IPS-15b (cell line): ENCODE measurements around the gene RSPH1.

Experiments
- H3K27me3 ChIP-seq: one replicate; pipeline ENCODE4 v1.6.1; 2013; ENCODE audit warnings: low read length; ENCODE audit not compliant: control insufficient read depth, insufficient read depth
- H3K36me3 ChIP-seq: one replicate; pipeline ENCODE4 v1.6.1; 2013; ENCODE audit warnings: low read length; ENCODE audit not compliant: control insufficient read depth, insufficient read depth
- H3K4me1 ChIP-seq: one replicate; pipeline ENCODE4 v1.6.1; 2013; ENCODE audit warnings: mild to moderate bottlenecking, low read length; ENCODE audit not compliant: control insufficient read depth, insufficient read depth
- H3K4me3 ChIP-seq: one replicate; pipeline ENCODE4 v1.5.1; 2013; ENCODE audit warnings: low read depth, low read length
- H3K9ac ChIP-seq: one replicate; pipeline ENCODE4 v1.6.1; 2013; ENCODE audit warnings: low read depth, mild to moderate bottlenecking, low read length
- H3K9me3 ChIP-seq: one replicate; pipeline ENCODE4 v1.6.1; 2013; ENCODE audit warnings: mild to moderate bottlenecking, low read length; ENCODE audit not compliant: control insufficient read depth, insufficient read depth

The RSPH1 gene

GRCh38 chr21:42446531-42446930, 49.5 kb downstream of the RSPH1 start:
- H3K4me3 ChIP-seq: no peak overlapping the region
- no peak overlapping the region for H3K9ac ChIP-seq
- H3K27me3 ChIP-seq: no peaks in the 10 kb centered on the region
- no peaks in the 10 kb centered on the region for H3K36me3 ChIP-seq
- H3K4me1 ChIP-seq: no peaks in the 10 kb centered on the region
- no peaks in the 10 kb centered on the region for H3K9me3 ChIP-seq

GRCh38 chr21:42445311-42445710, 50.7 kb downstream of the RSPH1 start:
- H3K9ac ChIP-seq: no peak overlapping the region
- no peak overlapping the region for H3K4me3 ChIP-seq
- no peaks in the 10 kb centered on the region for H3K36me3 ChIP-seq
- H3K9me3 ChIP-seq: no peaks in the 10 kb centered on the region
- no peaks in the 10 kb centered on the region for H3K27me3 ChIP-seq
- H3K4me1 ChIP-seq: no peaks in the 10 kb centered on the region

GRCh38 chr21:42444745-42445059, 51.3 kb downstream of the RSPH1 start:
- Histone ChIP-seq H3K9ac (no peak overlapping the region), H3K4me1 (no peaks in the 10 kb centered on the region), H3K9me3 (no peaks in the 10 kb centered on the region), H3K27me3 (no peaks in the 10 kb centered on the region), H3K36me3 (no peaks in the 10 kb centered on the region), H3K4me3 (no peak overlapping the region)

GRCh38 chr21:42443876-42444744, 51.9 kb downstream of the RSPH1 start:
- Histone ChIP-seq H3K4me1 (no peaks in the 10 kb centered on the region), H3K9ac (no peak overlapping the region), H3K9me3 (no peaks in the 10 kb centered on the region), H3K36me3 (no peaks in the 10 kb centered on the region), H3K4me3 (no peak overlapping the region), H3K27me3 (no peaks in the 10 kb centered on the region)

- Histone ChIP-seq H3K4me3 (no peak overlapping the region), H3K9ac (no peak overlapping the region), H3K9me3 (no peaks in the 10 kb centered on the region), H3K4me1 (no peaks in the 10 kb centered on the region), H3K36me3 (no peaks in the 10 kb centered on the region), H3K27me3 (no peaks in the 10 kb centered on the region)
These were observed 52.7 kb downstream of the RSPH1 start for GRCh38 chr21:42443181-42443785.

GRCh38 chr21:42441963-42442362, 54.1 kb downstream of the RSPH1 start:
- no peaks in the 10 kb centered on the region for H3K36me3 ChIP-seq
- H3K27me3 ChIP-seq: no peaks in the 10 kb centered on the region
- H3K9me3 ChIP-seq: no peaks in the 10 kb centered on the region
- no peaks in the 10 kb centered on the region for H3K4me1 ChIP-seq
- no peak overlapping the region for H3K9ac ChIP-seq
- H3K4me3 ChIP-seq: no peak overlapping the region

- no peak overlapping the region for H3K4me3 ChIP-seq
- H3K27me3 ChIP-seq: no peaks in the 10 kb centered on the region
- no peaks in the 10 kb centered on the region for H3K9me3 ChIP-seq
- no peak overlapping the region for H3K9ac ChIP-seq
- no peaks in the 10 kb centered on the region for H3K36me3 ChIP-seq
- no peaks in the 10 kb centered on the region for H3K4me1 ChIP-seq
These were observed 55.7 kb downstream of the RSPH1 start for GRCh38 chr21:42440187-42440792.

- H3K9ac ChIP-seq: no peak overlapping the region
- no peak overlapping the region for H3K4me3 ChIP-seq
- H3K27me3 ChIP-seq: peaks cover 2% of the 10 kb centered on the region
- H3K4me1 ChIP-seq: no peaks in the 10 kb centered on the region
- H3K9me3 ChIP-seq: no peaks in the 10 kb centered on the region
- no peaks in the 10 kb centered on the region for H3K36me3 ChIP-seq
These were observed 56.5 kb downstream of the RSPH1 start for GRCh38 chr21:42439284-42440186.

- H3K36me3 ChIP-seq: no peaks in the 10 kb centered on the region
- no peaks in the 10 kb centered on the region for H3K9me3 ChIP-seq
- H3K4me1 ChIP-seq: no peaks in the 10 kb centered on the region
- H3K27me3 ChIP-seq: peaks cover 2% of the 10 kb centered on the region
- no peak overlapping the region for H3K4me3 ChIP-seq
- H3K9ac ChIP-seq: no peak overlapping the region
These were observed 57.5 kb downstream of the RSPH1 start for GRCh38 chr21:42438316-42439205.

GRCh38 chr21:42437786-42438185, 58.2 kb downstream of the RSPH1 start:
- H3K4me3 ChIP-seq: no peak overlapping the region

GRCh38 chr21:42436914-42437313, 59.1 kb downstream of the RSPH1 start:
- Histone ChIP-seq H3K4me3 (no peak overlapping the region), H3K27me3 (peaks cover 2% of the 10 kb centered on the region), H3K9ac (no peak overlapping the region), H3K36me3 (no peaks in the 10 kb centered on the region), H3K4me1 (no peaks in the 10 kb centered on the region), H3K9me3 (no peaks in the 10 kb centered on the region)

More at GRCh38 chr21:42437786-42438185, 58.2 kb downstream of the RSPH1 start:
- Histone ChIP-seq H3K9ac (no peak overlapping the region), H3K9me3 (no peaks in the 10 kb centered on the region), H3K4me1 (no peaks in the 10 kb centered on the region), H3K27me3 (peaks cover 2% of the 10 kb centered on the region), H3K36me3 (no peaks in the 10 kb centered on the region)
